ENCODE results near the gene FAM53B.
A peak's percentile ranks its signal among the peaks of the same experiment; 100 is the strongest.

Gene FAM53B

GRCh38 chr10:124678557-124679240 is 65.5 kb downstream of the FAM53B start:
- TF ChIP-seq ZNF70 (CRISPR knock-in tag; IDR thresholded peaks at IDR 0.05), result no peak
- TF ChIP-seq SNAI2 (CRISPR knock-in tag; IDR thresholded peaks at IDR 0.05), result no peak
- no peak for TF ChIP-seq ZNF565 (CRISPR knock-in tag; conservative IDR thresholded peaks at IDR 0.05; ENCODE audit: low read depth)
- TF ChIP-seq GLIS3 (CRISPR knock-in tag; IDR thresholded peaks at IDR 0.05), result no peak
- no peak for TF ChIP-seq ISL1 (CRISPR knock-in tag; IDR thresholded peaks at IDR 0.05)
- TF ChIP-seq ZNF8 (CRISPR knock-in tag; IDR thresholded peaks at IDR 0.05), result no peak
- TF ChIP-seq PPARA (CRISPR knock-in tag; IDR thresholded peaks at IDR 0.05; ENCODE audit: borderline replicate concordance), result no peak
- TF ChIP-seq, protein P1, sequence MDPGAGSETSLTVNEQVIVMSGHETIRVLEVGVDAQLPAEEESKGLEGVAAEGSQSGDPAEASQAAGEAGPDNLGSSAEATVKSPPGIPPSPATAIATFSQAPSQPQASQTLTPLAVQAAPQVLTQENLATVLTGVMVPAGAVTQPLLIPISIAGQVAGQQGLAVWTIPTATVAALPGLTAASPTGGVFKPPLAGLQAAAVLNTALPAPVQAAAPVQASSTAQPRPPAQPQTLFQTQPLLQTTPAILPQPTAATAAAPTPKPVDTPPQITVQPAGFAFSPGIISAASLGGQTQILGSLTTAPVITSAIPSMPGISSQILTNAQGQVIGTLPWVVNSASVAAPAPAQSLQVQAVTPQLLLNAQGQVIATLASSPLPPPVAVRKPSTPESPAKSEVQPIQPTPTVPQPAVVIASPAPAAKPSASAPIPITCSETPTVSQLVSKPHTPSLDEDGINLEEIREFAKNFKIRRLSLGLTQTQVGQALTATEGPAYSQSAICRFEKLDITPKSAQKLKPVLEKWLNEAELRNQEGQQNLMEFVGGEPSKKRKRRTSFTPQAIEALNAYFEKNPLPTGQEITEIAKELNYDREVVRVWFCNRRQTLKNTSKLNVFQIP (CRISPR knock-in tag; IDR thresholded peaks at IDR 0.05; ENCODE audit: borderline replicate concordance, low read depth), result no peak
- TF ChIP-seq TOX (CRISPR knock-in tag; IDR thresholded peaks at IDR 0.05; ENCODE audit: borderline replicate concordance), result no peak
- no peak for TF ChIP-seq ZFP3 (CRISPR knock-in tag; IDR thresholded peaks at IDR 0.05)
- no peak for TF ChIP-seq OSR1 (CRISPR knock-in tag; IDR thresholded peaks at IDR 0.05)
- no peak for TF ChIP-seq ESRRG (CRISPR knock-in tag; IDR thresholded peaks at IDR 0.05)
- no peak for TF ChIP-seq BACH2 (CRISPR knock-in tag; IDR thresholded peaks at IDR 0.05; ENCODE audit: borderline replicate concordance)
- no peak for TF ChIP-seq RARB (CRISPR knock-in tag; IDR thresholded peaks at IDR 0.05)
- no peak for TF ChIP-seq ARNTL (CRISPR knock-in tag; IDR thresholded peaks at IDR 0.05; ENCODE audit: borderline replicate concordance, low read depth)
- no peak for TF ChIP-seq CSRNP3 (CRISPR knock-in tag; IDR thresholded peaks at IDR 0.05)
- TF ChIP-seq, protein P2, sequence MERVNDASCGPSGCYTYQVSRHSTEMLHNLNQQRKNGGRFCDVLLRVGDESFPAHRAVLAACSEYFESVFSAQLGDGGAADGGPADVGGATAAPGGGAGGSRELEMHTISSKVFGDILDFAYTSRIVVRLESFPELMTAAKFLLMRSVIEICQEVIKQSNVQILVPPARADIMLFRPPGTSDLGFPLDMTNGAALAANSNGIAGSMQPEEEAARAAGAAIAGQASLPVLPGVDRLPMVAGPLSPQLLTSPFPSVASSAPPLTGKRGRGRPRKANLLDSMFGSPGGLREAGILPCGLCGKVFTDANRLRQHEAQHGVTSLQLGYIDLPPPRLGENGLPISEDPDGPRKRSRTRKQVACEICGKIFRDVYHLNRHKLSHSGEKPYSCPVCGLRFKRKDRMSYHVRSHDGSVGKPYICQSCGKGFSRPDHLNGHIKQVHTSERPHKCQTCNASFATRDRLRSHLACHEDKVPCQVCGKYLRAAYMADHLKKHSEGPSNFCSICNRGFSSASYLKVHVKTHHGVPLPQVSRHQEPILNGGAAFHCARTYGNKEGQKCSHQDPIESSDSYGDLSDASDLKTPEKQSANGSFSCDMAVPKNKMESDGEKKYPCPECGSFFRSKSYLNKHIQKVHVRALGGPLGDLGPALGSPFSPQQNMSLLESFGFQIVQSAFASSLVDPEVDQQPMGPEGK (CRISPR knock-in tag; IDR thresholded peaks at IDR 0.05; ENCODE audit: borderline replicate concordance), result no peak
- no peak; the same call in 1 of the 2 replicates for TF ChIP-seq TSHZ2 (CRISPR knock-in tag; IDR thresholded peaks at IDR 0.05)
- TF ChIP-seq, protein P3, sequence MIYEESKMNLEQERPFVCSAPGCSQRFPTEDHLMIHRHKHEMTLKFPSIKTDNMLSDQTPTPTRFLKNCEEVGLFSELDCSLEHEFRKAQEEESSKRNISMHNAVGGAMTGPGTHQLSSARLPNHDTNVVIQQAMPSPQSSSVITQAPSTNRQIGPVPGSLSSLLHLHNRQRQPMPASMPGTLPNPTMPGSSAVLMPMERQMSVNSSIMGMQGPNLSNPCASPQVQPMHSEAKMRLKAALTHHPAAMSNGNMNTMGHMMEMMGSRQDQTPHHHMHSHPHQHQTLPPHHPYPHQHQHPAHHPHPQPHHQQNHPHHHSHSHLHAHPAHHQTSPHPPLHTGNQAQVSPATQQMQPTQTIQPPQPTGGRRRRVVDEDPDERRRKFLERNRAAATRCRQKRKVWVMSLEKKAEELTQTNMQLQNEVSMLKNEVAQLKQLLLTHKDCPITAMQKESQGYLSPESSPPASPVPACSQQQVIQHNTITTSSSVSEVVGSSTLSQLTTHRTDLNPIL (CRISPR knock-in tag; IDR thresholded peaks at IDR 0.05; ENCODE audit: low read depth), result no peak
- ATAC-seq, result peak; percentile 16; the same call in 1 of the 3 replicates

DNA sequence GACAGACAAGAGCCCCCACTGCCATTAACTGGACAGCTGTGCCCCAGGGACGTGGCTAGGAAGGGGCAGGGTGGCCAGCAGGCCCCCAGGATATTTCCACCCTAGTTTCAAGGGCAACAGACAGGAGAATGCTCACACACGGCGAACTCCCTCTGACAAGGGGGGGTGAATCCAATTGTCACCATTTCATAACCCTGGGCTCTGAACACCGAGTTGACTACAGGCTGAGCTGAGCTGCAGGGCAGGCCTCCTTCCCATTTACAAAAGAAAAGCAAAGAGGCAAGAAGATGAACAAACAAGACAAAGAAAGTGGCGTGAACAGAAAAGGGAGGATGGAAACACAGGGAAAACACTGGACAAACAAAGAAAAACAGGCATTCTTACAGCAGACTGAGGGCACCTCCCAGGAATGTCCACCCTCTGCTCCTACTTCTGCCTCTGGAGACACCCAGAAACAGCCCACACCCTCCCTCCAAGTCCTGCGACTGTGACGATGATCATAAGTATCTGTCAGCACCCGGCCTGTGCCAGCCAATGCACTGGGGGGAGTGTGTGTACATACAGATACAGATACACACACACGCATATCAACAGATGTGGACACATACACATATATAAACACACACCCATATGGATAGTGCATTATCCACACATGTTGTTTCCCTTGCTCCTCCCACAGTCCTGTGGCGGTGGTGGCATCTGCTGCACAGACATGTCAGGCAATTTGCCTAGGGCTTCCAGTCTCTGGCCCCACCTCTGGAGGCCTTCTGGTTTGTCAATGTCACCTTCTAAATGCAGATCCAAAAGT is 66.2 kb downstream of the FAM53B start:
- peak; percentile 49 for ATAC-seq
- TF ChIP-seq ESRRG (CRISPR knock-in tag; IDR thresholded peaks at IDR 0.05) (no peak), TCF4 (CRISPR knock-in tag; IDR thresholded peaks at IDR 0.05; ENCODE audit: borderline replicate concordance) (peak; percentile 95), TOX (CRISPR knock-in tag; IDR thresholded peaks at IDR 0.05; ENCODE audit: borderline replicate concordance) (no peak), OSR1 (CRISPR knock-in tag; IDR thresholded peaks at IDR 0.05) (no peak), ZFP30 (CRISPR knock-in tag; IDR thresholded peaks at IDR 0.05) (no peak), ZFP3 (CRISPR knock-in tag; IDR thresholded peaks at IDR 0.05) (no peak), RARB (CRISPR knock-in tag; IDR thresholded peaks at IDR 0.05) (no peak), TSHZ2 (CRISPR knock-in tag; IDR thresholded peaks at IDR 0.05) (peak; percentile 69; the same call in 1 of the 2 replicates), CSRNP3 (CRISPR knock-in tag; IDR thresholded peaks at IDR 0.05) (no peak)

Measured in SK-N-SH treated with all-trans-retinoic acid at 6 μM for 48 hours (cell line).